Measurements from ENCODE around the gene TASP1.

GRCh38 chr20:13464702-13465101, 174.0 kb downstream of the TASP1 start:
- no peak for TF ChIP-seq POLR2A (IDR thresholded peaks at IDR 0.05)
- TF ChIP-seq CTCF (IDR thresholded peaks at IDR 0.05), result no peak

Measured in Peyer's patch (tissue), 4 donors.